Heart left ventricle (tissue), 13 donors: Measurements from ENCODE around the gene UHRF2.

Experiments
- CTCF ChIP-seq, 12 donors: fragments of 200-600 bp; sonication (generic) in 4 of 12; IDR thresholded peaks; one replicate each; pipeline versions ENCODE4 v1.5.0 to v1.8.0; 2018 to 2022; ENCODE audit warnings: antibody characterized with exemption in 12 of 12, mild to moderate bottlenecking in 5 of 12
- POLR2A ChIP-seq, 2 donors: fragments of 450-650 bp; IDR thresholded peaks; one replicate each; pipeline ENCODE4 v1.6.1; 2017; ENCODE audit warnings: antibody characterized with exemption in 2 of 2, mild to moderate bottlenecking in 2 of 2, moderate library complexity in 2 of 2
- donor health status: ischemic (EF 13 %, LVEDD 7.1; RV severe dilation, severe dysfunction).
- donor health status: DM: no; HTN: yes; CAD: no.
- donor health status: DM: no; HTN: no; CAD: no.
- donor health status: ischemic (EF 25% LVEDD 6.9; RV normal size, moderate dysfunction).
- donor health status: ischemic (EF 25% LVEDD 5.7; RV mildly dilated, moderate dysfunction).
- donor health status: ischemic (EF 35%, LVEDD 5.7; RV mildly dilated, moderate dysfunction).
- donor health status: nonischemic (EF 11% LVEDD 7.7; RV severe dilation, severe dysfunction).
- donor health status: DM: yes; HTN: yes; CAD: no.
- donor health status: PGD.
- donor health status: ischemic (EF 29% LVEDD 5.4; RV normal size, mild dysfunction).
- donor health status: nonischemic (EF 23%, LVEDD 6.1; RV moderate dilation, normal function).

DNA sequence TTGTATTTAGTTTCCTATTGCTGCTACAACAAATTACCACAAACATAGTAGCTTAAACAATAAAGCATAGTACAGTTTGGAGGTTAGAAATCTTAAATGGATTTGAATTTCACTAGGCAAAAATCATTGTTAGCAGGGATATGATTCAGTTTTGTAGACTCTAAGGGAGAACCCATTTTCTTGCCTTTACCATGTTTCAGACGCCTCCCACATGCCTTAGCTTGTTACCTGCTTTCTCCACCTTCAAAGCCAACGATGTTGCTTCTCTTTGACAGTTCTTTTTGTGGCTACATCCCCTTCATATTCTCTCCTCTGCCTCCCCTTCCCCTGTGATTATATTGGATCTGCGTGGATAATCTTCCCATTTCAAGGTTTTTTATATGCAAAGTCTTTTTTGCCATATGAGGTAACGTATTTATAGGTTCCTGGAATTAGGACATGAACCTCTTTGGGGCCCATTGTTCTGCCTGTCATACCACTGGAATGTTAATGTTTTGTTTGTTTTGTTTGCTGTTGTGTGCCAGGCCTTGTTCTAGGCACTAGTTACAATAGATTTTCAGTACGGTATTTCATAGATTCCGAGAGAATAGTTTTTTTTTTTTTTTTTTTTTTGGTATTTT is 54.1 kb downstream of the UHRF2 start:
- no peak for TF ChIP-seq CTCF (IDR thresholded peaks at IDR 0.05)
- TF ChIP-seq POLR2A (IDR thresholded peaks at IDR 0.05), result no peak
